Right lobe of liver (tissue), 4 donors: ENCODE measurements around the gene CXorf66.

ENCODE experiments used
- POLR2A ChIP-seq: fragments of 450-650 bp; IDR thresholded peaks from one replicate; pipeline ENCODE4 v1.6.1; 2017; ENCODE audit warnings: antibody characterized with exemption, mild to moderate bottlenecking
- TF ChIP-seq, protein P1 (sequence below), 4 donors: fragments of 200-600 bp in 3 of 4; fragments of 450-650 bp in 1 of 4; IDR thresholded peaks; one replicate each; pipeline versions ENCODE4 v1.5.1 to v1.8.0; 2016 to 2022; ENCODE audit warnings: antibody characterized with exemption in 4 of 4, mild to moderate bottlenecking in 2 of 4
- donor health status: DM: no; HTN: no; CAD: no.
- donor health status: DM: no; HTN: no; CAD: no.
- donor health status: DM: no; HTN: yes; CAD: no.

DNA sequence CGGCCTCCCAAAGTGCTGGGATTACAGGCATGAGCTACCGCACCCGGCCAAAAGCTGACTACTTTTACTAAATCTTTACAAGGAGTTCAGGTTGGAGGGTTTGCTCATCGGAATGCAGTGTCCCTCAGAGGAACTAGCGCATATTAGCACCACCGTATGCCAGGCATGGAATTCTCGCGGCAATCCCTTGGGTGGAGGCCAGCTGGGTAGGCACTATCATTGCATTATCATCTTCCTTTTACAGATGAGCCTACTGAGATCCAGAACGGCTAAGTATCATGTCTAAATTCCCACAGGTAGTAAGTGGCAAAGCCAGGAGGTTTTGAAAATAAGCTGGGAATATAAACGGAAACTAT lies 6.1 kb upstream of the CXorf66 start:
- TF ChIP-seq, protein P1, sequence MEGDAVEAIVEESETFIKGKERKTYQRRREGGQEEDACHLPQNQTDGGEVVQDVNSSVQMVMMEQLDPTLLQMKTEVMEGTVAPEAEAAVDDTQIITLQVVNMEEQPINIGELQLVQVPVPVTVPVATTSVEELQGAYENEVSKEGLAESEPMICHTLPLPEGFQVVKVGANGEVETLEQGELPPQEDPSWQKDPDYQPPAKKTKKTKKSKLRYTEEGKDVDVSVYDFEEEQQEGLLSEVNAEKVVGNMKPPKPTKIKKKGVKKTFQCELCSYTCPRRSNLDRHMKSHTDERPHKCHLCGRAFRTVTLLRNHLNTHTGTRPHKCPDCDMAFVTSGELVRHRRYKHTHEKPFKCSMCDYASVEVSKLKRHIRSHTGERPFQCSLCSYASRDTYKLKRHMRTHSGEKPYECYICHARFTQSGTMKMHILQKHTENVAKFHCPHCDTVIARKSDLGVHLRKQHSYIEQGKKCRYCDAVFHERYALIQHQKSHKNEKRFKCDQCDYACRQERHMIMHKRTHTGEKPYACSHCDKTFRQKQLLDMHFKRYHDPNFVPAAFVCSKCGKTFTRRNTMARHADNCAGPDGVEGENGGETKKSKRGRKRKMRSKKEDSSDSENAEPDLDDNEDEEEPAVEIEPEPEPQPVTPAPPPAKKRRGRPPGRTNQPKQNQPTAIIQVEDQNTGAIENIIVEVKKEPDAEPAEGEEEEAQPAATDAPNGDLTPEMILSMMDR (IDR thresholded peaks at IDR 0.05), result no peak
- TF ChIP-seq POLR2A, result no peak
